GM18867 (cell line): ENCODE measurements around the gene IL15.
A peak's percentile ranks its signal among the peaks of the same experiment; 100 is the strongest.

Experiments used
- ATAC-seq: cut with Tn5 transposase; IDR thresholded peaks from one replicate; pipeline ENCODE4 v1.9.1; 2021; ENCODE audit warnings: mild to moderate bottlenecking, moderate library complexity; ENCODE audit not compliant: unreplicated experiment

The IL15 gene

GRCh38 chr4:141761926-141762325 lies 125.5 kb downstream of the IL15 start:
- ATAC-seq: no peak

DNA sequence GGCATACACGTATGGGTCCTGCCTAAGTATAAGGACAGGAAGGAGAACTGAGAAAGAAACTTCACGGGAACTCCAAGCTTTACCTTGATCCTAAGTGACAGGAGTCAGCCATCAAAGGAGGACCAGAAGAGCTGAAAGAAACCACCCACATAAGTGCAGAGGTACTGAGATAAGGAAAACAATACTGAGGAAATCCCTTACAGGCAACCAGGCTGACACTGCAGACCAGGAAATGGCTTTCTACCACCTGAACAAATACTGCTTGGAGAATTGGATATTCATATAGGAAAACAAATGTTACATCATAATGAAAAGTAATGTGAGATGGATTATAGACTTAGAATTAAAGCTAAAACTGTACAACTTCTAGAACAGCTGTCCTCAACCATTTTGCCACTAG lies 127.0 kb downstream of the IL15 start:
- ATAC-seq: no peak

DNA sequence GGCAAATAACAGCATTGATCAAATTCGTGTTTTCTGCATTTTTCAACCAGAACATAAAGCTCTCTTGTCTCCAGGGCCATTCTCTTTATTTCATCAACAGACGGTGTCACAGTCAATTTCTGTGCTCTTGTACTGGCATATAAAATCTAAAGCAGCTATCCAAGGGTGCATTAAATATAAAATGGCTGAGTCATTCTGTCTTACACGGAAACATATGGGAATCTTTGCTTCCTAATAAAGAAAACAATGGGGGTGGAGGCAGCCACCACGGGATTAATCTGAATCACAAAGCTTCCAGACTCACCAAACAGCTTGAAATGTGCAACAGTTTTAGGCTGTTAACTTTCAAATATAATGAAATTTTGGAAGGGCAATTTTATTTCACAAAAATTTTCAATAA lies 132.6 kb downstream of the IL15 start:
- ATAC-seq: no peak

GRCh38 chr4:141771889-141772830 lies 135.8 kb downstream of the IL15 start:
- ATAC-seq: peak; percentile 77

DNA sequence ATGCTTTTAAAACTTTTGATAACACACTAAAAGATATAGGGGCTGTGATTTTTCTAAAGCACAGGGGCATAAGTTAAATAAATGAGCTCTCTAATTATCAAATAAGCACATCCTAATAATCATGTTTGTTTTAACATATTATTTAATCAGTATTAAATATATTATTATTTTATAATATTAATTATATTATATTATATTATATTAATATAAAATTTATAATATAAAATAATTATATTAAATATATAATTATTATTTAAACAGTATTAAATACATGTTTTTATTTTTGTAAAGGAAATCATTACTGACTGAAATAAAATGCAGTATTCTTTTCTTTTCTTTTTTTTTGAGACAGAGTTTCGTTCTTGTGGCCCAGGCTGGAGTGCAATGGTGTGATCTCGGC lies 136.5 kb downstream of the IL15 start:
- no peak for ATAC-seq

DNA sequence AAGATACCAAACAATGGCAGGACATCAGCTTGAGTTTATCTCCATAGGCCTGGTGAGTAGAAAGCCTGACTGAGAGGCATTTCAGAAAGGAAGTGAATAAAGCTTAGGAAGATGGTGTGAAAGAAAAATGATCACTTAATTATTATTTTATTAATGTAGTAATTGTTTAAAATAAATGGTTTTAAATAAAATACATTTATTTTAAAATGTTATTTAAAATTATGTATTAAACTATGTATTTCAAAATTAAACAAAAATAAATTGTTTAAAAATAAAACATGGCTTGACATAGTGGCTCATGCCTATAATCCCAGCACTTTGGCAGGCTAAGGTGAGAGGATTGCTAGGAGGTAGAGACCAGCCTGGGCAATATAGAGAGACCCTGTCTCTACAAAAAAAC lies 145.8 kb downstream of the IL15 start:
- no peak for ATAC-seq
